Measurements from ENCODE around the gene SLC35F3.
"Not testable (repeated sequence)": the region's sequence is repeated elsewhere in the genome, so short reads cannot be mapped to it uniquely, and the experiment has no call there.

SLC35F3 gene

DNA sequence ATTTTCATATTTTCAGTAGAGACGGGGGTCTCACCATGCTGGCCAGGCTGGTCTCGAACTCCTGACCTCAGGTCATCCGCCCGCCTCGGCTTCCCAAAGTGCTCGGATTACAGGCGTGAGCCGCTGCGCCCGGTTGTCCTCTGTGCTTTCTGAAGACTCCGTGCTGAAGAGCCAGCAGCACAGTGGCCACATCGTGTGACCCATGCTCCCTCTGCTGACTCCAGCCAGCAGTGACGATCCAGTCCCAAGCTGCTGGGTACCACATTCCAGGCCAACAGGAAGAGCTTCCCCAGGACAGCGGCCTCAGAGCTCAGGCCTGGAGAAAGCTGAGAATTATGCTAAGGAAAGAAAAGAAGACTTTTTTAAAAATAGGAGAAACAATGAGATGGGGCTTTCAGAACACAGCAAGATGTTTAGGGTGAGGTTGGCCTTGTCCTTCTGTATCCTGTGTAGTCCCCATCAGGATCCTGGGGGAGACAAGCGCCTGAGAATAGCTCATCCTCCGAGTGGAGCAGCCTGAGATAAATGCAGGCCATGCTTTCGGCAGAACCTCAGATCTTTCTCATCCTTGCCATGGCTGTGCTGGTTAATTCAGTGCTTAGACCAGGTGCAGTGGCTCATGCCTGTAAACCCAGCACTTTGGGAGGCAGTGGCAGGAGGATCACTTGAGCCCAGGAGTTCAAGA lies 207.1 kb downstream of the SLC35F3 start:
- no peak for DNase-seq

- no peak for DNase-seq
Observed at GRCh38 chr1:234114648-234115307, 210.3 kb downstream of the SLC35F3 start.

DNA sequence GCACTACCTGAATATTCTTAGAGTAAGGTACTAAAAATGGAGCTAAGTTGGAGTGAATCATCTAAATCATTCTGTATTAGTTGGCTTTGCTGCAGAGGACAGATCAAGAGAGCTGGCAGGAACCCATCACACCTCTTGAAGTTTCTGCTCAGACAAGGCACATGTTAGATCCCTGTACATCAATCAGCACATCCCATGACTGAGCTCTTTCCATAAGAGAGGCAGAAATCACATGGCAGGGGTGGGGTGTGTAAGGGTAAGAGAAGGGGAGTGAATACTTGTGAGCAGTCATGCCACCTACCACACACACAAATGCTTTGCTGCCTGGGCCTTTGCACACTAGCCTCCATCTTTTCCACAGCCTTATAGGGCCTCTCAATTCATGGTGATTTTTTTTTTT lies 214.4 kb downstream of the SLC35F3 start:
- no peak for DNase-seq

GRCh38 chr1:234119431-234119830 lies 215.0 kb downstream of the SLC35F3 start:
- no peak for DNase-seq

GRCh38 chr1:234120327-234120944 lies 216.0 kb downstream of the SLC35F3 start:
- no peak for DNase-seq

GRCh38 chr1:234121659-234122058 lies 217.2 kb downstream of the SLC35F3 start:
- not testable (repeated sequence) for DNase-seq

DNA sequence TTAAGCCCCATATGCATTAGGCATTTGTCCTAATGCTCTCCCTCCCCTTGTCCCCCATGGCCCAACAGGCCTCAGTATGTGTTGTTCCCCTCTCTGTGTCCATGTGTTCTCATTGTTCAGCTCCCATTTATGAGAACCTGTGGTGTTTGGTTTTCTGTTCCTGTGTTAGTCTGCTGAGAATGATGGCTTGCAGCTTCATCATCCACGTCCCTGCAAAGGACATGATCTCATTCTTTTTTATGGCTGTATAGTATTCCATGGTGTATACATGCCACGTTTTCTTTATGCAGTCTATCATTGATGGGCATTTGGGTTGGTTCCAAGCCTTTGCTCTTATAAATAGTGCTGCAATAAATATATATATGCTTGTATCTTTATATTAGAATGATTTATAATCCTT lies 218.1 kb downstream of the SLC35F3 start:
- DNase-seq, result not testable (repeated sequence)

- DNase-seq, result no peak
Observed at GRCh38 chr1:234123867-234124266, 219.4 kb downstream of the SLC35F3 start.

DNA sequence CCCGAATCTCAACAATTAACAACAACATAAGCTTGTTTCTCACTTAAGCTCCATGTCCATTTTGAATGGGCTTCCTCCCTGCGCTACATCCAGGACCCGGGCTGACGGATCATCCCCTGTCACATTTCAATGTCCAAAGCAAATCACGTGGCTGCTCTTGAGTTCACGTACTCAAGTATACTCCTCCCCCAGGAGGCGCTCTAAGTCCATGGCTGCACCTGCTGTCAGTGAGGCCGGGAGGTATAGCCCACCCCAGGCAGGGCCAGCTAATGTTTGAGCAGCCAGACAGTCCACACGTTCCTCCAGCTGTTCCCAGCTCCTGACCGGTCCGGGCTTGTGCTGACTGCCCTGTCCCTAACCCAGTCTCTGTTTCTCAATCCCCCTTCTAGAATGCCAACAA lies 220.8 kb downstream of the SLC35F3 start:
- no peak for DNase-seq

DNA sequence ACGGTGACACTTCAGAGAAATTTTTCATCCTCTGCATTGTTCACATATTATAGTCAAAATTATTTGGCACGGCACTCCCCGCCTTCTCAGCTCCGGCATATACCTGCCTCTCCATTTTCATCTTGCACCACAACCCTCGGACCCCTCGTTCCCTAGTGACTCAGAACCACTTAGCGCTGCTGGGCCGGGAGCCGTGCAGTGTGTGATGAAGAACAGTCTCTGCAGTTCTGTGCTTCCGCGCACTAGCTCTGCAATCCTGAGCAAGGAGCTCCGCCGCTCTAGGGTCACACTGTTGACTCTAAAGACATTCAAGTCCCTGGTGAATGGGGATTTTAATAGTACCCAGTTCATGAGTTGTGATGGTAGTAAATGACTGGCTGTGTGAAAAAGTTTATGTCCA lies 221.2 kb downstream of the SLC35F3 start:
- DNase-seq, result no peak

- no peak for DNase-seq
Observed at GRCh38 chr1:234127026-234127671, 222.7 kb downstream of the SLC35F3 start.

DNA sequence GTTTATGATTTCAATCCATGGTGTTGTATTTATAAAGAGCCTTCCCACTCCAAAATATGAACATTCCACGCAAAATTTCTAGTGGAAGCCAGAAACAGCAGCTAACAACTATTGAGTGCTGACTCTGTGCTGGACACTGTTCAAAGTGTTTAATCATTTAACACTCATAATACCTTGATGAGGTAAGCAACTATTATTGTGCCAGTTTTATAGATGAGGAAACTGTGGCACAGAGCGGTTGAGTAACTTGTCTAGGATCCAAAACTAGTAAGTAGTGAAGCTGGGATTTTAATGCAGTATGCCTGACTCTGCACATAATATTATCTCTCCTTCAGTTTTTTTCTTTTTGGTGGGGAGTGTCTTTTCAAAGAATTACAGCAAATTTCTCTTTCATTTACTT lies 228.3 kb downstream of the SLC35F3 start:
- no peak for DNase-seq

DNA sequence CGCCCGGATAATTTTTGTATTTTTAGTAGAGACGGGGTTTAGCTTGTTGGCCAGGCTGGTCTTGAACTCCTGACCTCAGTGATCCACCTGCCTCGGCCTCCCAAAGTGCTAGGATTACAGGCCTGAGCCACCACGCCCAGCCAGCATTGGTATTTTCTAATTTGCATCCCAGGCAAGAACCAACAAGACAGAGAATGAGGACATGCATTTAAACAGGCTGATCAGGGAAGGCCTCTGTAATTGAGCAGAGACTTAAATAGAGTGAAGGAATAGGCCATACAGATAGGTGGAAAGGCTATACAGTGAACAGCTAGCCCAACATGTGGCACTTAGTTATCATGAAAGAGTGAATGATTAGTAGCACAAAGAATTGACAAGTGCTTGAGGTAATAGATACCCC lies 230.4 kb downstream of the SLC35F3 start:
- DNase-seq, result no peak

GRCh38 chr1:234135501-234135900 lies 231.0 kb downstream of the SLC35F3 start:
- no peak for DNase-seq

DNA sequence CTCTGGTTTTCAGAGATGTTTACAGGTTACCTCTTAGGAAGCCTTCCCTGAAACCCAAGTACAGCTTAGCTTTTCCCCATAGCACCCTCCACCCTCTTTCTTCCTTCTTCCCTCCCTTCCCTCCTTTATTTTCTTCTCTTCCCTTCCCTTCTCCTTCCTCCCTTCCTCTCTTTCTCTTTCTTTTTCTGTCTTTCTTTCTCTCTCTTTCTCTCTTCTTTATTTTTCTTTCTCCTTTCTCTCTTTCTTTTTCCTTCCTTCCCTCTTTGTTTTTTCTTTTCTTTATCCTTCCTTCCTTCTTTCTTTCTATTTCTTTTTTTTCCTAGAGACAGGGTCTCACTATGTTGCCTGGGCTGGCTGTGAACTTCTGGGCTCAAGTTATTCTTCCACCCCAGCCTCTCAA lies 231.6 kb downstream of the SLC35F3 start:
- no peak for DNase-seq

DNA sequence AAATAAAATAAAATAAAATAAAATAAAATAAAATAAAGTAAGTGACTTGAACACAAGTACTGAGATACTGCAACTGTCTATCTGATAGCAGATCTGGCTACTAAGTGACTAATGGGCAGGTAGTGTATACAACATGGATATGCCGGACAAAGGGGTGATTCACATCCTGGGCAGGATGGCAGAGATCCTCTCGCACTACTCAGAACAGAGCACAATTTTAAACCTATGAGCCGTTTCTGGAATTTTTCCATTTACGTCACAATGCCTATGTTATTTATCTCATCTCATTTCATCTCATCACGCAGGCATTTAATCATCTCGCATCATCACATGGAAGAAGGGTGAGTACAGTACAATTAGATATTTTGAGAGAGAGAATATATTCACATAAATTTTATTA lies 235.5 kb downstream of the SLC35F3 start:
- DNase-seq, result no peak

DNA sequence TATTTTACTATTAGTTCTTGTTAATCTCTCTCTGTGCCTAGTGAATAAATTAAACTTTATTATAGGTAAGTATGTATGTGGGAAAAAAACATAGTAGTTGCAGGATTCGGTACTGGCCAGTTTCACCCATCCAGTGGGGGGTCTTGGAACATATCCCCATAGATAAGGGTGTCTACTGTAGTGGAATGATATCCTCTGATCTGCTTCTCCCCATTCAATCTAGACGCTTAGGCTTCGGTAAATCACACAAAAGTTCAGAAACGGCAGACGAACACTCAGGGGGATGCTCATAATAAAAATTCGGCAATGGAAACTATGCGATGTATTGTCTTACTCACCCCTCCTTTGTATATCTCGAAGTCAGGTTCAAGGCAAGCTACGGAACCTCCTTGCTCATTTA lies 235.9 kb downstream of the SLC35F3 start:
- no peak for DNase-seq

GRCh38 chr1:234141006-234141405 lies 236.5 kb downstream of the SLC35F3 start:
- no peak for DNase-seq

GRCh38 chr1:234143681-234144080 lies 239.2 kb downstream of the SLC35F3 start:
- no peak for DNase-seq

DNA sequence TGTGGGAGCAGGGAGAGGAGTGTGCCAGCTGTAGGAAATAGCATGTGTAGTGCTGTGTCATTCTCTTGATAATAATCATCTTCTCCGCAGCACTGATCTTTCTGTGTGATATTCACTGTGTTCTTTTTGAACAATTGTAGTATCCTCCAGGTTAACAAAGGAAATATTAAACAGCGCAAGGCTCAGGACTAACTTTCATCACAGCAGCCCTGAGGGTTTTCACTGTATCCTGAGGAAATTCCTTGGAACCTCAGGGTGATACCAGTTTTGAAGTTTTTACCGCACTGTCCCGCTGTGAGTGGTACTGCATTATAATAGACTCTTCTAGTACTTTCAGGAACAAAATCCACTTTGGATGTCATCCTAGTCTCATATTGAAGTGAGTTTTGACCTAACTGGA lies 240.4 kb downstream of the SLC35F3 start:
- DNase-seq, result no peak

GRCh38 chr1:234148350-234148749 lies 243.9 kb downstream of the SLC35F3 start:
- no peak for DNase-seq

GRCh38 chr1:234148816-234149215 lies 244.3 kb downstream of the SLC35F3 start:
- DNase-seq, result no peak

DNA sequence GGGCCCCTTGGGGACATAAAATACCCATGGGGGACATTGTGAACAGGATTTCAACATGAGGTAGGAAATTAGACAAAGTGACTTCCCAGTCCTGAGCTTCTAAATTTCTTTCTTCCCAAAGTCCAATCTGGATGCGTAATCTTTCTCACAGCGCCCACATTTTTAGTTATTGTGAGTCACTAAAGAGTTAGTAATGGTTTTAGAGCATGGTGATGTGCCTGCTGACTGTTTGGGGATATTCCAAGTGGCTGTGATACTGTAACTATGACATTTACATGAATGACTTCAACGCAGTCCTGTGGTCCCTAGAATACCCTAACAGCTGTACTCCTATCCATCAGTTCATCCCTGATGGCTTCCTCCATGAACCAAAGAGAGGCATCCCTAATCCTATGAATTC lies 244.7 kb downstream of the SLC35F3 start:
- no peak for DNase-seq

GRCh38 chr1:234150892-234151291 lies 246.4 kb downstream of the SLC35F3 start:
- no peak for DNase-seq

Data from activated CD8-positive, alpha-beta memory T cell treated with anti-CD3 and anti-CD28 coated beads for 24 hours (primary cell).